ENCODE results near the gene OR2F1.

OR2F1 gene

GRCh38 chr7:143948733-143949132, 5.9 kb upstream of the OR2F1 start:
- CTCF ChIA-PET, result interaction anchor here (1.0 to 2.1 kb wide), 3 partner anchors 9 to 15 kb away, joined by 3 to 7 read pairs (median 4); no protein-coding TSS in a partner anchor
- no peak for TF ChIP-seq CTCF (IDR thresholded peaks at IDR 0.05; ENCODE audit: control extremely low read depth, extremely low read depth, low read depth, missing control alignments)

GRCh38 chr7:143953421-143953820, 1.2 kb upstream of the OR2F1 start:
- ChIA-PET POLR2A (no interaction called here), CTCF (no interaction called here)
- DNase-seq (ENCODE audit: extremely low spot score), result no peak
- TF ChIP-seq CTCF (IDR thresholded peaks at IDR 0.05; ENCODE audit: control extremely low read depth, extremely low read depth, low read depth, missing control alignments), result no peak

More at GRCh38 chr7:143948733-143949132, 5.9 kb upstream of the OR2F1 start:
- POLR2A ChIA-PET, result no interaction called here
- DNase-seq (ENCODE audit: extremely low spot score), result no peak

GRCh38 chr7:143954135-143954534, 509 bp upstream of the OR2F1 start:
- POLR2A ChIA-PET, result no interaction called here
- CTCF ChIA-PET, result no interaction called here
- no peak for DNase-seq (ENCODE audit: extremely low spot score)

GRCh38 chr7:143958781-143959180, 4.1 kb downstream of the OR2F1 start:
- no peak for TF ChIP-seq CTCF (IDR thresholded peaks at IDR 0.05; ENCODE audit: control extremely low read depth, extremely low read depth, low read depth, missing control alignments)
- CTCF ChIA-PET, result no interaction called here
- DNase-seq (ENCODE audit: extremely low spot score), result no peak
- POLR2A ChIA-PET, result no interaction called here

More at GRCh38 chr7:143954135-143954534, 509 bp upstream of the OR2F1 start:
- no peak for TF ChIP-seq CTCF (IDR thresholded peaks at IDR 0.05; ENCODE audit: control extremely low read depth, extremely low read depth, low read depth, missing control alignments)

GRCh38 chr7:143960813-143961610, 6.4 kb downstream of the OR2F1 start:
- ChIA-PET POLR2A (no interaction called here), CTCF (interaction anchor here (1.5 kb wide), 1 partner anchor 31 kb away, joined by 3 read pairs; no protein-coding TSS in a partner anchor)
- DNase-seq (ENCODE audit: extremely low spot score), result no peak
- no peak for TF ChIP-seq CTCF (IDR thresholded peaks at IDR 0.05; ENCODE audit: control extremely low read depth, extremely low read depth, low read depth, missing control alignments)

- TF ChIP-seq CTCF (IDR thresholded peaks at IDR 0.05; ENCODE audit: control extremely low read depth, extremely low read depth, low read depth, missing control alignments), result no peak
- ChIA-PET POLR2A (no interaction called here), CTCF (no interaction called here)
- no peak for DNase-seq (ENCODE audit: extremely low spot score)
These were observed 10.6 kb downstream of the OR2F1 start for GRCh38 chr7:143965280-143965679.

Measured in GM10248 (cell line).